ENCODE measurements around the gene TTYH3.
"Not testable (repeated sequence)": the region's sequence is repeated elsewhere in the genome, so short reads cannot be mapped to it uniquely, and the experiment has no call there.

Gene TTYH3

DNA sequence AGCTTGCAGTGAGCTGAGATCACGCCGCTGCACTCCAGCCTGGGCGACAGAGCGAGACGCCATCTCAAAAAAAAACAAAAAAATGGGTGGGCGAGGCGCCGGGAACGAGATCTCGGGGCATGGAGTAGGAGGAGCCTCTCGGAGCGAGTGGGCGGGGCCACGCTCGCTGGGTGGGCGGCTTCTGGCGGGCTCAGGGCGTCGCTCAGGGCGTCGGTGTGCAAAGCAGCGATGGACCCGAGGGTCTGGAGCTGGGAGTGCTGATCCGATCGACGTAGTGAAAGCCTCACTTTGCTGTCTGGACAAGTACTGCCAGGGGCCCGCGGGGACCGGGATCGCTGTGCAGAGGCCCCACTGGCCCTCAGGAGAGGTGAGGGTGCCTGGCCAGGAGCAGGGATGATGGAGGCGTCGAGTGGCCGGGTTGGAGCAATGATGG lies 33.6 kb downstream of the TTYH3 start:
- DNase-seq (ENCODE audit: low read depth), result peak; percentile 15

DNA sequence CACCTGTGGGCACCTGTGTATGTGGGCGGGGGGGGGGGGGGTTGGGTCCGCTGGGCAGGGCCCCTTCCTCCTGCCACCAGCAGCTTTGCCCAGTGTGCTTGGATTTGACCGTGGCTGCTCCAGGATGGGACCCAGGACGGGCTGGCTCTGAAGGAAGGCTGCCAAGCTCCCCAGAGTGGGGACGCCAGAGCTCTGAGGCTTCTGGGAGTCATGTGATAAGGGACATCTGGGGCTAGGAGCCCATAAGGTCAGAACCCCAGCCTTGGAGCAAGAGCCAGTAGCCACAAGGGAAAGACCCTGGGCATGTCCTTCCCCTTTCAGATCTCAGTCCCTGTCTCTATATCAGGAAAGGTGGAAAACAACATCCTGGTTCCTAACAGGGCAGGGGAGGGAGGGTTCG lies 34.4 kb downstream of the TTYH3 start:
- DNase-seq (ENCODE audit: low read depth), result no peak

GRCh38 chr7:2666588-2667250 lies 34.9 kb downstream of the TTYH3 start:
- no peak for DNase-seq (ENCODE audit: low read depth)

- no peak for DNase-seq (ENCODE audit: low read depth)
Observed at GRCh38 chr7:2667843-2668242, 36.1 kb downstream of the TTYH3 start.

- DNase-seq (ENCODE audit: low read depth), result no peak
Observed at GRCh38 chr7:2668401-2668800, 36.6 kb downstream of the TTYH3 start.

DNA sequence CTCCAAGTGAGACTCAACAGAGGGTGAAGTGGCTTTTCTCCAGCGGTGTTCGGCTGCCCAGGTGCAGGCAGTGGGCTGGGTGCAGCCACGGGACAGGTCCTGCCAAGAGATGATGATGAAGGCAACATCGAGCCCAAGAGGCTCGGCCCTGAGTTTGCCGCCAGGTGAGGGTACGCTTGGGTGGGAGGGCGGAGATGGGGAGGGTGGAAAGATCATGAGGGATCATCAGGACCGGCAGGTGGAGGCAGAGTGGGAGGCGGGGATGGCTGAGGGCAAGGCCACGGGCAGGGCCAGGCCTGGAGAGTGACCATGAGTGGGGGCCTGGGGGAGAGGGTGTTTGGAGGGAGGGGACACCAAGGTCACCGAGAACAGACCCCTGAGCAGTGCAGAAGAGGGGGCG lies 38.4 kb downstream of the TTYH3 start:
- DNase-seq (ENCODE audit: low read depth), result no peak

DNA sequence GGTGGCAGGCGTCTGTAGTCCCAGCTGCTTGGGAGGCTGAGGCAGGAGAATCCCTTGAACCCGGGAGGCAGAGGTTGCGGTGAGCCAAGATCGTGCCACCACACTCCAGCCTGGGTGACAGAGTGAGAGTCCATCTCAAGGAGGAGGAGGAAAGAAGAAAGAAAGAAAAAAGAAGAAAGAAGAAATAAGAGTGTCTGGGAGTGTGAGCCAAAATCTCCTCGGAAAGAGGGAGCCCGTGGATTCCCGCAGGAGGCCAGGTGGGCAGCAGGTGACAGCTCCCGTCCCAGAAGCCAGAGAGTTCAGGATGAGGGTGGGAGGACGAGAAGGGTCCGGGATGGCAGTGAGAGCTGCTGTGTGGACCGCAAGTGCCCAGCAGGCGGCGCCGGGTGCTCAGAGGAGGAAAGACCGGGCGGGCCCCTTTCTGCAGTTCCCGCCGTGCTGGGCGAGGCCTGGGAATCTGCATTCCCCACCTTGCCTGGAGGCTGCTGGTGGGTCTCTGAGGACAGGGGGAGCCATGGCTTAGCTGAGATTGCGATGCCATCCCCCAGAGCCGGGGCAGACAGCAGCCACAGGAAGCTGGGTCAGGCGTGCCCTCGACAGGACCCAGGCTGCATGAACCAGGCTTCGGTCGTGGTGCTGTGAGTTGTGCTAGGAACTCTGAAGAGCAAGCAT lies 39.1 kb downstream of the TTYH3 start:
- DNase-seq (ENCODE audit: low read depth), result peak; percentile 75

- not testable (repeated sequence) for DNase-seq (ENCODE audit: low read depth)
Observed at GRCh38 chr7:2673214-2673613, 41.4 kb downstream of the TTYH3 start.

GRCh38 chr7:2673934-2674333 lies 42.1 kb downstream of the TTYH3 start:
- no peak for DNase-seq (ENCODE audit: low read depth)

DNA sequence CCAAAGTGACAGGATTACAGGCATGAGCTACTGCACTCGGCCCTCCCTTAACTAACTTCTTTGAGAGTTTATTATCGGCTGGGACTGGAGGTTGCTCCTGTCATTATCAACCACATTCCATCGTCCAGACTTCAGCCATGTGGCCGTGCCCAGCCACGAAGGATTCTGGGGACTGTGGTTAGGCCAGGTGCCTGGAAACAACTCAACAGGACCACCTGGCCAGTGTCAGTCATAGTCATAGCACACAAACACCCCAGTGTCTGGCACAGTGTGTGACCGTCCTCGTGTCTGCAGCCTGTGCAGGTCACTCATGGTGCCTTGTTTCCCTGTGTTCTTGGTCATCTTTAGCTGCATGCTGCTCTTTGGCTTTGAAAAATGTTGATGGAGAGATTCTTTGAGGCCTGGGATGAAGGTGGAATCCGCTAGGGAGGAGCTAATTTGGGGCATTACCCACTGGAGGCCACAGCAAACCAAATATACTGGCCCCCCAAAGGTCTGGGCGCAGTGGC lies 43.5 kb downstream of the TTYH3 start:
- DNase-seq (ENCODE audit: low read depth), result no peak

- not testable (repeated sequence) for DNase-seq (ENCODE audit: low read depth)
Observed at GRCh38 chr7:2676576-2676975, 44.8 kb downstream of the TTYH3 start.

- DNase-seq (ENCODE audit: low read depth), result not testable (repeated sequence)
Observed at GRCh38 chr7:2678454-2678853, 46.7 kb downstream of the TTYH3 start.

GRCh38 chr7:2679135-2680127 lies 47.6 kb downstream of the TTYH3 start:
- not testable (repeated sequence) for DNase-seq (ENCODE audit: low read depth)

DNA sequence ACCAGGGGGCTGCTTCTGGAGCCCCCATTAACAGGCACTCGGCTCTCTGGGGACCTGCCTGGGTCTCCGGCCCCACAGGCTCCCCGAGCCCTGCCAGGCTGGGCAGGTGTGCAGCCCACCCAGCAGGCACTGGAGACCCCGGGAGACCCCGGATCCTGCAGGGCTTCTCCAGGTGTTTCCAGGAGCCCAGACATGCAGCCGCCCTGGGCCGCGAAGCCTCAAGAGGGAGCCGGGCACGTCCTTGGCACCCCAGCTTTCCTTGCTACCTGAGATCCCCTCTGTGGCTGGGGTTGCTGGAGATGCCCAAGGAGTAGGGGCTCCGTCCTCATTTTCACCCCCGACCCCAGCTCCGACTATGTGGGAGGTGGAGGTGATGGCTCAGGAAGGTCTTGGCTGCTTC lies 48.5 kb downstream of the TTYH3 start:
- DNase-seq (ENCODE audit: low read depth), result no peak

DNA sequence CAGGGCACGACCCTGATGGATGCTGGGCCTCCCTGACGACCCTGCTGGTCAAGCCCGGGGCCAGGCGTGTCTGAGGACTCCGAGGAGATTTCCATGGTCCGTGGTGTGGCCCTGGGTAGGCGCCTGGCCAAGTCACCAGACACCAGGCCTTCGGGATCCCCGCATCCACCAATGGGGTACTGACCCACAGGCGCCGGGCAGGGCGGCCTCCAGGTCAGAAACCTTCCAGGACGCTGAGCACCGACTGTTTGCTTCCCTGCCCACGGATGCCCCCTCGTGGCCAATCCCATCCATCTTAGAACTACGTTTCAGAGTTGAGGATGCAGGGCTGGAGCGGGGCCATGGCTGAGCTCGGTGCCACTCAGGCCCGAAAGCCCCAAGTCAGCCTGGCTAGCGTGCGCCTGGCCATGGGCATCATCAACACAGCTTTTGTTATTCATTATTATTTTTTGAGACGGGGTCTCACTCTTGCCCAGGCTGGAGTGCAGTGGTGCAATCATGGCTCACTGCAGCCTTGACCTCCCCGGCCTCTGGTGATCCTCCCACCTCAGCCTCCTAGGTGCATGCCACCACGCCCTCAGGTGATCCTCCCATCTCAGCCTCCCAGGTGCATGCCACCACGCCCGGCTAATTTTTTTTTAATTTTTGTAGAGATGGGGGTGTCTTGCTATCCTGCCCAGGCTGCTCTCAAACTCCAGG lies 49.2 kb downstream of the TTYH3 start:
- peak; percentile 51 for DNase-seq (ENCODE audit: low read depth)

GRCh38 chr7:2681929-2682799 lies 50.4 kb downstream of the TTYH3 start:
- no peak for DNase-seq (ENCODE audit: low read depth)

DNA sequence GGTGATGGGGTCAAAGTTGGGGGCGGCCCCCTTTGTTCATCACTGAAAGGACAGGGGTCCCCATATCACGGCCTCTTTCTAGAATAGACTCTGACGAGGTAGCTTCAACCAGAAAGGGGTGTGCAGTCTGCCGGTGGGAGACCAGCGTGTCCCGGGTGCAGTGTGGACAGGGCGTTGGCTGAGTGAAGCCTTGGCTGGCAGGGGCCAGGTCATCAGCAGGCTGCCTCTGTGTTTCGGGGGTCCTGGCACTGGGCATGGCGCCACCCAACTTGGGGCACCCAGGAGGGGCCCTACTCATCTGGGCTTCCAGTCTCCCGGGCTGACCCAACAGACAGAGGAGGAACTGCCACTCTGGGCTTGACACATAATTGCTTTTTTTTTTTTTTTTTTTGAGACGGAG lies 52.7 kb downstream of the TTYH3 start:
- DNase-seq (ENCODE audit: low read depth), result no peak

DNA sequence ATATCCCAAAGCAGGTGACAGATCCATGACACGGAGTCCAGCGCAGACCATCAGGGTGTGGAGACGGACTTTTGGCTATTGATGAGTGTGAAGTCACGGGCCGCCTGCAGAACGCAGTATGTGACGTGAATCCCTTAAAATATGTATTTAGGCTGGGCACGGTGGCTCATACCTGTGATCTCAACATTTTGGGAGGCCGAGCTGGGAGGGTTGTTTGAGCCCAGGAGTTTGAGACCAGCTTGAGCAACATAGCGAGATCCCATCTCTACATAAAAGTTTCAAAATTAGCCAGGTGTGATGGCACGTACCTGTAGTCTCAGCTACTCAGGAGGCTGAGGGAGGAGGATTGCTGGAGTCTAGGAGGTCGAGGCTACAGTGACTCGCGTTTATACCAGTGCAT lies 54.3 kb downstream of the TTYH3 start:
- DNase-seq (ENCODE audit: low read depth), result no peak

DNA sequence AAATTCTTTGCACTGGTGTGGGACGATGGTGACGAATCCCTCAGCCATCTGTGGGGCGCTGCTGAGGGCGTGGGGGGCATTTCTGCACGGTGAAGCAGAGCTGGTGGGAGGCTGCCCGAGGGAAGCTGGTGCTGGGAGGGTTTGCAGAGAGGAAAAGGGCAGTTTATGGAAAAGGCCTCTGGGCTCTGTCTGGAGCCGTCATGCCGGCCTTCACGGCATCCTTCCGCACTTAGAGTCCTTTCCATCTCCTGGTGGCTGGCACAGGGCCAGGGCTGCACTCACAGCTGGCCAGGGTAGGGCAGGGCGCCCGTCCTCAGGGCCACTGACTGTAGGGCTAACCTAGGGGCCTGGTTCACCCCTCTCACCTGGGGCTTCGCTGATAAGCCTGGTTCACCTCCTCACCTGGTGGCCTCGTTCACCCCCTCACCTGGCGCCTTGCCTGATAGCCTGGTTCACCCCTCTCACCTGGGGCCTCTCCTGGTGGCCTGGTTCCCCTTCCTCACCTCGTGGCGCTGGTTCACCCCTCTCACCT lies 55.6 kb downstream of the TTYH3 start:
- DNase-seq (ENCODE audit: low read depth), result no peak

DNA sequence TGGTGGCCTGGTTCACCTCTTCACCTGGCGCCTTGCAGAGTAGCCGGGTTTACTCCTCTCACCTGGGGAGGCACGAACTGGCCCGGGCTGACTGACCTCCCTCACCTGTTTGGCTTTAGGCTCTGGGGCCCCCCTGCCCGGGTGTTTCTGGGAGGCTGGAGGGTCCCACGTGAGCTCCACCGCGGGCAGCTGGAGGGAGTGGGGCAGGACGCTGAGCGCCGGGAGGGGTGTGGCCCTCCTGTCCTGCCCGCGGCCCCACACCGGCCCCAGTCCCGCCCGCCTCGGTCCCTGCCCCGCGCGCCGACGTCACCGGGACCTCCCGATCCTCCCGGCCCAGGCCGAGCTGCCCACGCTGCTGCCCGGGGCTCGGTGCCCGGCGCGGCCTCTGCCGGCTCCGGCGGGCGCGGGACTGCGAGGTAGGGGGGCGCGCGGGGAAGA lies 56.1 kb downstream of the TTYH3 start, which contains the start of gene AMZ1:
Gene AMZ1, plus strand, starts transcription at position 322 of the 438 bp plus-strand sequence. CDS start 12,250 bp downstream, outside the sequence.
- no peak for DNase-seq (ENCODE audit: low read depth)

Measured in activated T-cell treated with anti-CD3 and anti-CD28 coated beads for 48 hours (primary cell).